ENCODE results near the gene ALAS1. TPM values are rescaled to one million over a fixed set of nuclear protein-coding genes. Genes with fewer than 3 reads are reported as not detected.

Gene ALAS1
- total RNA-seq, 1 donor from 2014 or later = 134 TPM

- DNase-seq (ENCODE audit: low spot score) = no peak
Observed at GRCh38 chr3:52220380-52221026, 22.5 kb downstream of the ALAS1 start.

GRCh38 chr3:52221141-52221562, 23.2 kb downstream of the ALAS1 start:
- DNase-seq (ENCODE audit: low spot score) = no peak

GRCh38 chr3:52221563-52222318, 23.8 kb downstream of the ALAS1 start:
- no peak for DNase-seq (ENCODE audit: low spot score)

GRCh38 chr3:52222319-52223221, 24.6 kb downstream of the ALAS1 start:
- DNase-seq (ENCODE audit: low spot score) = no peak

GRCh38 chr3:52223449-52224408, 25.8 kb downstream of the ALAS1 start:
- no peak for DNase-seq (ENCODE audit: low spot score)

- no peak for DNase-seq (ENCODE audit: low spot score)
Observed at GRCh38 chr3:52225452-52226228, 27.7 kb downstream of the ALAS1 start, which contains the start of gene TLR9. Gene TLR9 (minus strand): TSS chr3:52225645. CDS start chr3:52225529, 116 bp downstream.

GRCh38 chr3:52226229-52226817, 28.4 kb downstream of the ALAS1 start:
- no peak for DNase-seq (ENCODE audit: low spot score)

GRCh38 chr3:52227117-52227516, 29.2 kb downstream of the ALAS1 start:
- no peak for DNase-seq (ENCODE audit: low spot score)

GRCh38 chr3:52227766-52228165, 29.8 kb downstream of the ALAS1 start:
- DNase-seq (ENCODE audit: low spot score) = no peak

- DNase-seq (ENCODE audit: low spot score) = no peak
Observed at GRCh38 chr3:52228266-52228665, 30.3 kb downstream of the ALAS1 start.

- no peak for DNase-seq (ENCODE audit: low spot score)
Observed at GRCh38 chr3:52228751-52229291, 30.9 kb downstream of the ALAS1 start.

- DNase-seq (ENCODE audit: low spot score) = no peak
Observed at GRCh38 chr3:52229656-52230055, 31.7 kb downstream of the ALAS1 start.

GRCh38 chr3:52230461-52230860, 32.5 kb downstream of the ALAS1 start:
- DNase-seq (ENCODE audit: low spot score) = no peak

GRCh38 chr3:52230889-52231499, 33.0 kb downstream of the ALAS1 start:
- no peak for DNase-seq (ENCODE audit: low spot score)

- DNase-seq (ENCODE audit: low spot score) = no peak
Observed at GRCh38 chr3:52231502-52232278, 33.7 kb downstream of the ALAS1 start.

GRCh38 chr3:52232279-52233107, 34.5 kb downstream of the ALAS1 start:
- no peak for DNase-seq (ENCODE audit: low spot score)

GRCh38 chr3:52233108-52233591, 35.2 kb downstream of the ALAS1 start:
- no peak for DNase-seq (ENCODE audit: low spot score)

Measured in mesenteric fat pad (tissue), 1 donor.